B cell (primary cell): ENCODE measurements around the gene CD180.

Experiments used
- EZH2 ChIP-seq: IDR thresholded peaks from 2 replicates; pipeline ENCODE4 v1.6.1; 2012; ENCODE audit warnings: borderline replicate concordance, low read depth, mild to moderate bottlenecking, moderate library complexity, low read length; ENCODE audit not compliant: insufficient read depth, poor library complexity, severe bottlenecking
- TF ChIP-seq, protein P1 (sequence below): fragments of 200-600 bp; IDR thresholded peaks from one replicate; pipeline ENCODE4 v1.8.0; 2022; ENCODE audit warnings: antibody characterized with exemption, mild to moderate bottlenecking

DNA sequence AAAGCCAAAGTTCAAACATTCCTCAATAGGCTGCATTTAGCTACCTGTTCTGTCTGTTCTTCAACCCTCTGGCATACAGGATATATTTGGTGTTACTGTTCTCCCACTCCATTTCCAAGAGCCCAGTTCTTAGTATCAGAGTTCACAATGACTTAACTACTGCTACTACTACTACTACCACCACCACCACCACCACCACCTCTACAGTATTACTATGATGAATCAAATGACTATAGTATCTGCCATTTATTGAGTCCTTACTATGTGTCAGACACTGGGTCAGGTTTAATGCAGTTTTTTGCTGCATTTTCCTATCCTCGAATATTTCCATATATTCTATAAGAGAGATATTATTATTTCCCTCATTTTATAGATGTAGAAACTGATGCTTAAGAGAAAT lies 937 bp upstream of the CD180 start:
- TF ChIP-seq, protein P1, sequence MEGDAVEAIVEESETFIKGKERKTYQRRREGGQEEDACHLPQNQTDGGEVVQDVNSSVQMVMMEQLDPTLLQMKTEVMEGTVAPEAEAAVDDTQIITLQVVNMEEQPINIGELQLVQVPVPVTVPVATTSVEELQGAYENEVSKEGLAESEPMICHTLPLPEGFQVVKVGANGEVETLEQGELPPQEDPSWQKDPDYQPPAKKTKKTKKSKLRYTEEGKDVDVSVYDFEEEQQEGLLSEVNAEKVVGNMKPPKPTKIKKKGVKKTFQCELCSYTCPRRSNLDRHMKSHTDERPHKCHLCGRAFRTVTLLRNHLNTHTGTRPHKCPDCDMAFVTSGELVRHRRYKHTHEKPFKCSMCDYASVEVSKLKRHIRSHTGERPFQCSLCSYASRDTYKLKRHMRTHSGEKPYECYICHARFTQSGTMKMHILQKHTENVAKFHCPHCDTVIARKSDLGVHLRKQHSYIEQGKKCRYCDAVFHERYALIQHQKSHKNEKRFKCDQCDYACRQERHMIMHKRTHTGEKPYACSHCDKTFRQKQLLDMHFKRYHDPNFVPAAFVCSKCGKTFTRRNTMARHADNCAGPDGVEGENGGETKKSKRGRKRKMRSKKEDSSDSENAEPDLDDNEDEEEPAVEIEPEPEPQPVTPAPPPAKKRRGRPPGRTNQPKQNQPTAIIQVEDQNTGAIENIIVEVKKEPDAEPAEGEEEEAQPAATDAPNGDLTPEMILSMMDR, result no peak
- no peak for TF ChIP-seq EZH2
